Germinal center (tissue), 1 donor: ENCODE results near the gene AFF3.

Experiments used
- DNase-seq: peaks from one replicate; pipeline ENCODE4 v3.0.0; 2012; ENCODE audit warnings: mixed read lengths, low spot score

The AFF3 gene

GRCh38 chr2:99700482-99701398 is 441.6 kb downstream of the AFF3 start:
- DNase-seq = no peak

GRCh38 chr2:99698896-99699295 is 443.5 kb downstream of the AFF3 start:
- no peak for DNase-seq

GRCh38 chr2:99697811-99698568 is 444.4 kb downstream of the AFF3 start:
- DNase-seq = no peak

GRCh38 chr2:99695944-99696253 is 446.5 kb downstream of the AFF3 start:
- DNase-seq = no peak

GRCh38 chr2:99695130-99695943 is 447.1 kb downstream of the AFF3 start:
- no peak for DNase-seq

GRCh38 chr2:99694331-99694730 is 448.1 kb downstream of the AFF3 start:
- DNase-seq = no peak

GRCh38 chr2:99692785-99693184 is 449.6 kb downstream of the AFF3 start:
- DNase-seq = no peak

- no peak for DNase-seq
These were observed 450.5 kb downstream of the AFF3 start for GRCh38 chr2:99691926-99692325.

- DNase-seq = no peak
These were observed 453.1 kb downstream of the AFF3 start for GRCh38 chr2:99689145-99689742.

GRCh38 chr2:99688699-99689098 is 453.7 kb downstream of the AFF3 start:
- no peak for DNase-seq

GRCh38 chr2:99682275-99683060 is 459.9 kb downstream of the AFF3 start:
- DNase-seq = no peak

GRCh38 chr2:99680946-99681345 is 461.4 kb downstream of the AFF3 start:
- DNase-seq = no peak

- no peak for DNase-seq
These were observed 462.9 kb downstream of the AFF3 start for GRCh38 chr2:99679518-99679917.

GRCh38 chr2:99678625-99679024 is 463.8 kb downstream of the AFF3 start:
- DNase-seq = no peak

GRCh38 chr2:99677814-99678213 is 464.6 kb downstream of the AFF3 start:
- DNase-seq = no peak

GRCh38 chr2:99675130-99675661 is 467.2 kb downstream of the AFF3 start:
- DNase-seq = no peak

- no peak for DNase-seq
These were observed 468.3 kb downstream of the AFF3 start for GRCh38 chr2:99674090-99674489.

GRCh38 chr2:99672766-99673350 is 469.5 kb downstream of the AFF3 start:
- no peak for DNase-seq

GRCh38 chr2:99670768-99671734 is 471.3 kb downstream of the AFF3 start:
- DNase-seq = no peak
